ENCODE data around the gene ARVCF. TPM values are rescaled to one million over a fixed set of nuclear protein-coding genes. Genes with fewer than 3 reads are reported as not detected.

ARVCF gene
- total and polyA plus RNA-seq, 9 of the 15 experiments (the other 6 are each of a cell fraction or from before 2014, with no cell fraction given): 0.03 to 97.4 (median 15.6) TPM

DNA sequence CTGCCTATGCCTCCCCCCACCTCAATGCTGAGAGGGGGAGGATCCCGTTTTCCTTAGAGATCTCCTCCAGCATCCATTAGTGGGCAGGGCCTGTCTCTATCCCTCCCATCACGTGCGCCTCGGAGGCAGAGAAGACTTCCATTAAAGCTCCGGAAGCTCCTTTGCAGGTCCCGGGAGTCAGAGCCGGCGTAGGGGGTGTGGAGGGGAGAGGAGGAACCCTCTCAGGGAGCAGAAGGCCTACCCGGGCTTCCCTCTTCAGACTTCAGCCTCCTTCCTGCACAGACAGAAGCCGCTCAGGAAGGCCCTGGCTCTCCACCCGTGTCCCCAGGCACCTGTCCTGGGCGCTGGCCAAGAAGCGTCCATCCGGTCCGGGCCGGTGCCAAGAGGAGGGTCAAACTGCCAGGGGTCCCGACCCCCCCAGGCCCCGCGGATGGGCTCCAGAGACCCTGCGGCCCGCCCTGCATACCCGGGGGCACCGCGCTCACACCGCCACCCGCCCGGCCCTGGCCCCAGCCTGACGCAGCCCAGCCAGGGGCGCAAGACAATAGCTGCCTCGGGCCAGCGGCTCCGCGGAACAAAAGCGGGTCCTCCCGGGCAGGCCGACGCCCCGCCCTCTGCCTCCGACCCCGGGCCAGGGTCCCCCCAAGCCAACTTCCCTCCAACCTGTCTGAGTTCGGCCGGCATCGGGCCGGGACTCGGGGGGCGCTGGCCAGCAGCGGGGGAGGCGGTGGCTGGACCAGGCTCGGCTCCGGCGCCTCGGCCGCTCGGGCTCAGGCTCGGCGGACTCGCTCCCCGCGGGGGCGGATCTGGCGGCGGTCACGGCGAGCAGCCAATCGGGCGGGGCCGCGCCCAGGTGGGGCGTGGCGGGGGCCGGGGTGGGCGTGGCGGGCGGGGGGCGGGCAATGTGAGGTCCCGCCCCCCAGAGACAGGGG lies 29.9 kb downstream of the ARVCF start (continued):
- TF ChIP-seq DMBX1 (CRISPR knock-in tag; IDR thresholded peaks at IDR 0.05; ENCODE audit: borderline replicate concordance) (no peak), PHB (CRISPR knock-in tag; IDR thresholded peaks at IDR 0.05) (peak; percentile 97), KLF16 (IDR thresholded peaks at IDR 0.05) (no peak), RBM14 (IDR thresholded peaks at IDR 0.05; ENCODE audit: borderline replicate concordance, insufficient read depth, low read depth, low read length) (0 out of 2 replicates have a peak, but pooled peaks have one; percentile 85), ZNF134 (CRISPR knock-in tag; conservative IDR thresholded peaks at IDR 0.05) (no peak), RBM25 (IDR thresholded peaks at IDR 0.05; ENCODE audit: low read depth, low read length, severe bottlenecking) (no peak), MCM5 (IDR thresholded peaks at IDR 0.05; ENCODE audit: low read depth) (no peak), TCFL5 (CRISPR knock-in tag; conservative IDR thresholded peaks at IDR 0.05) (no peak), KDM4B (IDR thresholded peaks at IDR 0.05; ENCODE audit: borderline replicate concordance in 2 of 2, low read depth in 1 of 2) (no peak), C11orf30 (IDR thresholded peaks at IDR 0.05; ENCODE audit: low read depth) (no peak), ARHGAP35 (IDR thresholded peaks at IDR 0.05; ENCODE audit: partially characterized antibody) (no peak), MAFF (IDR thresholded peaks at IDR 0.05; ENCODE audit: low read length) (no peak), CCAR2 (IDR thresholded peaks at IDR 0.05; ENCODE audit: low read depth, low read length) (no peak), MECOM (CRISPR knock-in tag; IDR thresholded peaks at IDR 0.05) (no peak), HDAC8 (tag; IDR thresholded peaks at IDR 0.05) (no peak), KAT7 (CRISPR knock-in tag; IDR thresholded peaks at IDR 0.05; ENCODE audit: borderline replicate concordance) (no peak), HMG20B (CRISPR knock-in tag; IDR thresholded peaks at IDR 0.05) (no peak), FOXK1 (CRISPR knock-in tag; IDR thresholded peaks at IDR 0.05; ENCODE audit: borderline replicate concordance) (no peak), CBX3 (IDR thresholded peaks at IDR 0.05; ENCODE audit: borderline replicate concordance in 1 of 2, low read length in 2 of 2) (no peak)
- TF ChIP-seq, protein P1, sequence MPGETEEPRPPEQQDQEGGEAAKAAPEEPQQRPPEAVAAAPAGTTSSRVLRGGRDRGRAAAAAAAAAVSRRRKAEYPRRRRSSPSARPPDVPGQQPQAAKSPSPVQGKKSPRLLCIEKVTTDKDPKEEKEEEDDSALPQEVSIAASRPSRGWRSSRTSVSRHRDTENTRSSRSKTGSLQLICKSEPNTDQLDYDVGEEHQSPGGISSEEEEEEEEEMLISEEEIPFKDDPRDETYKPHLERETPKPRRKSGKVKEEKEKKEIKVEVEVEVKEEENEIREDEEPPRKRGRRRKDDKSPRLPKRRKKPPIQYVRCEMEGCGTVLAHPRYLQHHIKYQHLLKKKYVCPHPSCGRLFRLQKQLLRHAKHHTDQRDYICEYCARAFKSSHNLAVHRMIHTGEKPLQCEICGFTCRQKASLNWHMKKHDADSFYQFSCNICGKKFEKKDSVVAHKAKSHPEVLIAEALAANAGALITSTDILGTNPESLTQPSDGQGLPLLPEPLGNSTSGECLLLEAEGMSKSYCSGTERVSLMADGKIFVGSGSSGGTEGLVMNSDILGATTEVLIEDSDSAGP (CRISPR knock-in tag; IDR thresholded peaks at IDR 0.05): no peak
- TF ChIP-seq, protein P2, sequence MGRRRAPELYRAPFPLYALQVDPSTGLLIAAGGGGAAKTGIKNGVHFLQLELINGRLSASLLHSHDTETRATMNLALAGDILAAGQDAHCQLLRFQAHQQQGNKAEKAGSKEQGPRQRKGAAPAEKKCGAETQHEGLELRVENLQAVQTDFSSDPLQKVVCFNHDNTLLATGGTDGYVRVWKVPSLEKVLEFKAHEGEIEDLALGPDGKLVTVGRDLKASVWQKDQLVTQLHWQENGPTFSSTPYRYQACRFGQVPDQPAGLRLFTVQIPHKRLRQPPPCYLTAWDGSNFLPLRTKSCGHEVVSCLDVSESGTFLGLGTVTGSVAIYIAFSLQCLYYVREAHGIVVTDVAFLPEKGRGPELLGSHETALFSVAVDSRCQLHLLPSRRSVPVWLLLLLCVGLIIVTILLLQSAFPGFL (CRISPR knock-in tag; IDR thresholded peaks at IDR 0.05): no peak
- TF ChIP-seq, protein P3, sequence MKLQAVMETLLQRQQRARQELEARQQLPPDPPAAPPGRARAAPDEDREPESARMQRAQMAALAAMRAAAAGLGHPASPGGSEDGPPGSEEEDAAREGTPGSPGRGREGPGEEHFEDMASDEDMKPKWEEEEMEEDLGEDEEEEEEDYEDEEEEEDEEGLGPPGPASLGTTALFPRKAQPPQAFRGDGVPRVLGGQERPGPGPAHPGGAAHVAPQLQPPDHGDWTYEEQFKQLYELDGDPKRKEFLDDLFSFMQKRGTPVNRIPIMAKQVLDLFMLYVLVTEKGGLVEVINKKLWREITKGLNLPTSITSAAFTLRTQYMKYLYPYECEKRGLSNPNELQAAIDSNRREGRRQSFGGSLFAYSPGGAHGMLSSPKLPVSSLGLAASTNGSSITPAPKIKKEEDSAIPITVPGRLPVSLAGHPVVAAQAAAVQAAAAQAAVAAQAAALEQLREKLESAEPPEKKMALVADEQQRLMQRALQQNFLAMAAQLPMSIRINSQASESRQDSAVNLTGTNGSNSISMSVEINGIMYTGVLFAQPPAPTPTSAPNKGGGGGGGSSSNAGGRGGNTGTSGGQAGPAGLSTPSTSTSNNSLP (IDR thresholded peaks at IDR 0.05; ENCODE audit: borderline replicate concordance, low read depth, low read length): no peak
- TF ChIP-seq, protein P4, sequence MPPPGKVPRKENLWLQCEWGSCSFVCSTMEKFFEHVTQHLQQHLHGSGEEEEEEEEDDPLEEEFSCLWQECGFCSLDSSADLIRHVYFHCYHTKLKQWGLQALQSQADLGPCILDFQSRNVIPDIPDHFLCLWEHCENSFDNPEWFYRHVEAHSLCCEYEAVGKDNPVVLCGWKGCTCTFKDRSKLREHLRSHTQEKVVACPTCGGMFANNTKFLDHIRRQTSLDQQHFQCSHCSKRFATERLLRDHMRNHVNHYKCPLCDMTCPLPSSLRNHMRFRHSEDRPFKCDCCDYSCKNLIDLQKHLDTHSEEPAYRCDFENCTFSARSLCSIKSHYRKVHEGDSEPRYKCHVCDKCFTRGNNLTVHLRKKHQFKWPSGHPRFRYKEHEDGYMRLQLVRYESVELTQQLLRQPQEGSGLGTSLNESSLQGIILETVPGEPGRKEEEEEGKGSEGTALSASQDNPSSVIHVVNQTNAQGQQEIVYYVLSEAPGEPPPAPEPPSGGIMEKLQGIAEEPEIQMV (tag; conservative IDR thresholded peaks at IDR 0.05; ENCODE audit: low read depth): no peak

All from K562 (cell line).